Measurements from ENCODE around the gene CATSPER3.

DNA sequence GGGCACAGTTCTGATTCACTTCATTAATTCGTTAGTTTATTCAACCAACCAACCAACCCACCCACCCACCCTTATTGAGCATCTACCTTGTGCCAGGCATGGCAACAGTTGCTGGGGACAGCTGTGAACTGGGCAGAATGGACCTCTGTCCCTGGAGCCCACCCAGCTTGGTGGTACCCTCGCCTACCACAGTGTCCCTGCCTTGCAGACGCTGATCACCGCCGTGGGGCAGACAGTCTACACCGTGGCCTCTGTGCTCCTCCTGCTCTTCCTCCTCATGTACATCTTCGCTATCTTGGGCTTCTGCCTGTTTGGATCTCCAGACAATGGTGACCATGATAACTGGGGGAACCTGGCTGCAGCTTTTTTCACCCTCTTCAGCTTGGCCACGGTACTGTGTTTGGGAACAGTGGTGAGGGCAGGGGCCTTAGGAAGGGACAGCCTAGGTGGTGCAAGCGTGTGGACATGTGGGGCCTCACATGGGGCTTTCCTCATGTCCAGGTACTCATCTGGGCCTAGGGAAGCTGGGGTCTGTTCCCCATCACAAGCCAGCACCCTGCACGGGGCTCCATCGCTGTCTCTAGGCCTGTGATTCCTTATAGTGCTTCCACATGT lies 40.1 kb downstream of the CATSPER3 start:
- TF ChIP-seq, protein P1, sequence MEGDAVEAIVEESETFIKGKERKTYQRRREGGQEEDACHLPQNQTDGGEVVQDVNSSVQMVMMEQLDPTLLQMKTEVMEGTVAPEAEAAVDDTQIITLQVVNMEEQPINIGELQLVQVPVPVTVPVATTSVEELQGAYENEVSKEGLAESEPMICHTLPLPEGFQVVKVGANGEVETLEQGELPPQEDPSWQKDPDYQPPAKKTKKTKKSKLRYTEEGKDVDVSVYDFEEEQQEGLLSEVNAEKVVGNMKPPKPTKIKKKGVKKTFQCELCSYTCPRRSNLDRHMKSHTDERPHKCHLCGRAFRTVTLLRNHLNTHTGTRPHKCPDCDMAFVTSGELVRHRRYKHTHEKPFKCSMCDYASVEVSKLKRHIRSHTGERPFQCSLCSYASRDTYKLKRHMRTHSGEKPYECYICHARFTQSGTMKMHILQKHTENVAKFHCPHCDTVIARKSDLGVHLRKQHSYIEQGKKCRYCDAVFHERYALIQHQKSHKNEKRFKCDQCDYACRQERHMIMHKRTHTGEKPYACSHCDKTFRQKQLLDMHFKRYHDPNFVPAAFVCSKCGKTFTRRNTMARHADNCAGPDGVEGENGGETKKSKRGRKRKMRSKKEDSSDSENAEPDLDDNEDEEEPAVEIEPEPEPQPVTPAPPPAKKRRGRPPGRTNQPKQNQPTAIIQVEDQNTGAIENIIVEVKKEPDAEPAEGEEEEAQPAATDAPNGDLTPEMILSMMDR (IDR thresholded peaks at IDR 0.05; ENCODE audit: low read length), result no peak
- no peak for TF ChIP-seq EZH2 (optimal IDR thresholded peaks at IDR 0.05; ENCODE audit: low read depth, low read length)
- no peak for TF ChIP-seq EZH2phosphoT487 (IDR thresholded peaks at IDR 0.05; ENCODE audit: low read length)

Measured in MM.1S (cell line).